ENCODE results near the gene ZNF384.

DNA sequence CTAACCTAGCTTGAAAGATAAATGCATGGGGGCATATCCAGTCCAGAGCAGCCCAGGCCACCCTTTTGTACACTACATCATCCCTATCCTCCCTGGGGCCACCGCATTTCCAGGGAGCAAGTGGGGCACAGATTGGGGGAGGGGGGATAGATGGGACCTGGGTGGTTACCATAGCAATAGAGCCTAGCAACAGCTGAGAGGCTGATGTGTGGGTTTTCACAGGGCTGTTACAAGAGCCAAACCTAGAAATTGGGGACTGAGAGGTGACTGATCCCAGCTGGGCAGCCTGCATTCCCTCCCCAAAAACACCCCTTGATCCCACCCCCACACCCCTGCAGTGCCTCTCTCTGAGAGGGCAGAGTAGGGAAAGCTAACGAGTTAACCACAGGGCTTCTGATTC lies 3.7 kb upstream of the ZNF384 start:
- TF ChIP-seq CREB1 (IDR thresholded peaks at IDR 0.05; ENCODE audit: low read depth) (no peak), TAF1 (IDR thresholded peaks at IDR 0.05; ENCODE audit: low read depth) (no peak), CEBPB (IDR thresholded peaks at IDR 0.05) (no peak), RAD21 (IDR thresholded peaks at IDR 0.05; ENCODE audit: low read depth) (no peak), TEAD4 (IDR thresholded peaks at IDR 0.05) (no peak), EP300 (IDR thresholded peaks at IDR 0.05; ENCODE audit: borderline replicate concordance) (no peak)
- TF ChIP-seq, protein P1, sequence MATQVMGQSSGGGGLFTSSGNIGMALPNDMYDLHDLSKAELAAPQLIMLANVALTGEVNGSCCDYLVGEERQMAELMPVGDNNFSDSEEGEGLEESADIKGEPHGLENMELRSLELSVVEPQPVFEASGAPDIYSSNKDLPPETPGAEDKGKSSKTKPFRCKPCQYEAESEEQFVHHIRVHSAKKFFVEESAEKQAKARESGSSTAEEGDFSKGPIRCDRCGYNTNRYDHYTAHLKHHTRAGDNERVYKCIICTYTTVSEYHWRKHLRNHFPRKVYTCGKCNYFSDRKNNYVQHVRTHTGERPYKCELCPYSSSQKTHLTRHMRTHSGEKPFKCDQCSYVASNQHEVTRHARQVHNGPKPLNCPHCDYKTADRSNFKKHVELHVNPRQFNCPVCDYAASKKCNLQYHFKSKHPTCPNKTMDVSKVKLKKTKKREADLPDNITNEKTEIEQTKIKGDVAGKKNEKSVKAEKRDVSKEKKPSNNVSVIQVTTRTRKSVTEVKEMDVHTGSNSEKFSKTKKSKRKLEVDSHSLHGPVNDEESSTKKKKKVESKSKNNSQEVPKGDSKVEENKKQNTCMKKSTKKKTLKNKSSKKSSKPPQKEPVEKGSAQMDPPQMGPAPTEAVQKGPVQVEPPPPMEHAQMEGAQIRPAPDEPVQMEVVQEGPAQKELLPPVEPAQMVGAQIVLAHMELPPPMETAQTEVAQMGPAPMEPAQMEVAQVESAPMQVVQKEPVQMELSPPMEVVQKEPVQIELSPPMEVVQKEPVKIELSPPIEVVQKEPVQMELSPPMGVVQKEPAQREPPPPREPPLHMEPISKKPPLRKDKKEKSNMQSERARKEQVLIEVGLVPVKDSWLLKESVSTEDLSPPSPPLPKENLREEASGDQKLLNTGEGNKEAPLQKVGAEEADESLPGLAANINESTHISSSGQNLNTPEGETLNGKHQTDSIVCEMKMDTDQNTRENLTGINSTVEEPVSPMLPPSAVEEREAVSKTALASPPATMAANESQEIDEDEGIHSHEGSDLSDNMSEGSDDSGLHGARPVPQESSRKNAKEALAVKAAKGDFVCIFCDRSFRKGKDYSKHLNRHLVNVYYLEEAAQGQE (IDR thresholded peaks at IDR 0.05; ENCODE audit: low read depth): no peak
- TF ChIP-seq, protein P2, sequence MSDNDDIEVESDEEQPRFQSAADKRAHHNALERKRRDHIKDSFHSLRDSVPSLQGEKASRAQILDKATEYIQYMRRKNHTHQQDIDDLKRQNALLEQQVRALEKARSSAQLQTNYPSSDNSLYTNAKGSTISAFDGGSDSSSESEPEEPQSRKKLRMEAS (IDR thresholded peaks at IDR 0.05): no peak

All from Ishikawa (cell line).